Activated CD4-positive, alpha-beta T cell treated with anti-CD3 and anti-CD28 coated beads for 36 hours (primary cell): ENCODE data around the gene SLC26A11. TPM values are rescaled to one million over a fixed set of nuclear protein-coding genes. Genes with fewer than 3 reads are reported as not detected.

ENCODE experiments used
- ATAC-seq: fragments of 200-7000 bp; cut with Tn5 transposase; one replicate; pipeline ENCODE4 v1.10.0; 2021; ENCODE audit warnings: mild to moderate bottlenecking, moderate library complexity
- CTCF ChIA-PET: fragments of 350-600 bp; sonication (Branson Sonifier 250); formaldehyde crosslinking; loops from one replicate; lab custom pipeline; 2021; ENCODE audit warnings: antibody characterized with exemption; lab: Charles Lee
- POLR2A ChIA-PET: fragments of 350-600 bp; sonication (Branson Sonifier 250); formaldehyde crosslinking; loops from one replicate; lab custom pipeline; 2021; ENCODE audit warnings: antibody characterized with exemption, inconsistent platforms; lab: Charles Lee
- DNase-seq: peaks from one replicate; pipeline ENCODE4 v3.0.0-alpha.2; 2020
- H3K27ac Mint-ChIP-seq: one replicate; pipeline ENCODE4 v1.8.0; 2021; ENCODE audit warnings: mixed read lengths
- H3K27me3 Mint-ChIP-seq: one replicate; pipeline ENCODE4 v1.8.0; 2021; ENCODE audit warnings: mixed read lengths
- H3K36me3 Mint-ChIP-seq: one replicate; pipeline ENCODE4 v1.8.0; 2021; ENCODE audit warnings: low read depth, mixed read lengths
- H3K4me1 Mint-ChIP-seq: one replicate; pipeline ENCODE4 v1.8.0; 2021; ENCODE audit warnings: mixed read lengths
- H3K4me3 Mint-ChIP-seq: one replicate; pipeline ENCODE4 v1.8.0; 2021; ENCODE audit warnings: mild to moderate bottlenecking, moderate library complexity, mixed read lengths
- H3K9me3 Mint-ChIP-seq: one replicate; pipeline ENCODE4 v1.8.0; 2021; ENCODE audit warnings: low read depth, mixed read lengths
- intact Hi-C, 2 experiments: fragments of 100-400 bp; cut with DNase I in 1 of 2; cut with micrococcal nuclease in 1 of 2; formaldehyde crosslinking; loops; one replicate each; pipeline versions ENCODE4 v1.14.2 to v1.15.1; 2022 to 2024; cut with DNase I, micrococcal nuclease
- total RNA-seq, 2 experiments: library from RNA; stranded (reverse); gene quantifications; one replicate each; pipeline ENCODE4 v1.2.3, GENCODE V29; 2021

The SLC26A11 gene
- total RNA-seq, 2 experiments from 2014 or later: 4.7 to 4.9 TPM

- H3K9me3 Mint-ChIP-seq: no peaks in the 10 kb centered on the region
- no peak for ATAC-seq
- H3K36me3 Mint-ChIP-seq: peaks cover 5% of the 10 kb centered on the region
- no peak overlapping the region for H3K27ac Mint-ChIP-seq
- DNase-seq: no peak
- intact Hi-C loops: no loop called here
- H3K27me3 Mint-ChIP-seq: no peaks in the 10 kb centered on the region
- CTCF ChIA-PET: interaction anchor here (0.6 kb wide), 1 partner anchor 367 kb away, joined by 3 read pairs; no protein-coding TSS in a partner anchor
- H3K4me1 Mint-ChIP-seq: no peaks in the 10 kb centered on the region
- no peak overlapping the region for H3K4me3 Mint-ChIP-seq
- POLR2A ChIA-PET: interaction anchor here (0.7 to 1.3 kb wide), 2 partner anchors 50 to 53 kb away, joined by 3 read pairs; partner anchors contain the start of gene RNF213
Observed at GRCh38 chr17:80210348-80211108, 9.7 kb upstream of the SLC26A11 start.

- ATAC-seq: no peak
- no peak for DNase-seq
- Mint-ChIP-seq H3K9me3 (no peaks in the 10 kb centered on the region), H3K4me3 (no peak overlapping the region), H3K27me3 (no peaks in the 10 kb centered on the region), H3K36me3 (peaks cover 14% of the 10 kb centered on the region), H3K4me1 (peaks cover 4% of the 10 kb centered on the region), H3K27ac (no peak overlapping the region)
- ChIA-PET POLR2A (no interaction called here), CTCF (interaction anchor here (0.7 kb wide), 1 partner anchor 15 kb away, joined by 6 read pairs; no protein-coding TSS in a partner anchor)
- intact Hi-C loops: no loop called here
Observed at GRCh38 chr17:80212109-80212508, 8.1 kb upstream of the SLC26A11 start.

- ChIA-PET CTCF (interaction anchor here (0.7 kb wide), 1 partner anchor 15 kb away, joined by 6 read pairs; no protein-coding TSS in a partner anchor), POLR2A (no interaction called here)
- H3K27ac Mint-ChIP-seq: no peak overlapping the region
- peaks cover 18% of the 10 kb centered on the region for H3K36me3 Mint-ChIP-seq
- no peaks in the 10 kb centered on the region for H3K9me3 Mint-ChIP-seq
- intact Hi-C loops: no loop called here
- DNase-seq (no peak), ATAC-seq (no peak)
- H3K4me1 Mint-ChIP-seq: peaks cover 5% of the 10 kb centered on the region
- H3K4me3 Mint-ChIP-seq: no peak overlapping the region
- H3K27me3 Mint-ChIP-seq: no peaks in the 10 kb centered on the region
Observed at GRCh38 chr17:80212511-80212910, 7.7 kb upstream of the SLC26A11 start.

GRCh38 chr17:80212962-80213642 lies 7.1 kb upstream of the SLC26A11 start:
- Mint-ChIP-seq H3K36me3 (peaks cover 21% of the 10 kb centered on the region), H3K9me3 (no peaks in the 10 kb centered on the region), H3K4me1 (peaks cover 8% of the 10 kb centered on the region), H3K27ac (no peak overlapping the region), H3K4me3 (no peak overlapping the region), H3K27me3 (no peaks in the 10 kb centered on the region)
- intact Hi-C loops: no loop called here
- ATAC-seq (no peak), DNase-seq (no peak)
- POLR2A ChIA-PET: no interaction called here
- CTCF ChIA-PET: no interaction called here

GRCh38 chr17:80213643-80213975 lies 6.6 kb upstream of the SLC26A11 start:
- POLR2A ChIA-PET: no interaction called here
- CTCF ChIA-PET: no interaction called here
- ATAC-seq (no peak), DNase-seq (no peak)
- Mint-ChIP-seq H3K36me3 (peaks cover 22% of the 10 kb centered on the region), H3K4me1 (peaks cover 11% of the 10 kb centered on the region), H3K4me3 (no peak overlapping the region), H3K27me3 (no peaks in the 10 kb centered on the region), H3K9me3 (no peaks in the 10 kb centered on the region), H3K27ac (no peak overlapping the region)
- intact Hi-C loops: no loop called here

GRCh38 chr17:80214012-80214877 lies 6.0 kb upstream of the SLC26A11 start:
- intact Hi-C loops: no loop called here
- peaks cover 15% of the 10 kb centered on the region for H3K4me1 Mint-ChIP-seq
- no peak overlapping the region for H3K27ac Mint-ChIP-seq
- ChIA-PET CTCF (no interaction called here), POLR2A (interaction anchor here (0.6 kb wide), 1 partner anchor 86 kb away, joined by 3 read pairs; no protein-coding TSS in a partner anchor)
- DNase-seq (no peak), ATAC-seq (no peak)
- H3K4me3 Mint-ChIP-seq: no peak overlapping the region
- H3K27me3 Mint-ChIP-seq: no peaks in the 10 kb centered on the region
- peaks cover 24% of the 10 kb centered on the region for H3K36me3 Mint-ChIP-seq
- no peaks in the 10 kb centered on the region for H3K9me3 Mint-ChIP-seq

GRCh38 chr17:80214878-80215210 lies 5.4 kb upstream of the SLC26A11 start:
- Mint-ChIP-seq H3K4me1 (peaks cover 17% of the 10 kb centered on the region), H3K4me3 (no peak overlapping the region)
- ATAC-seq: no peak

GRCh38 chr17:80216473-80217456 lies 3.5 kb upstream of the SLC26A11 start:
- intact Hi-C loops: no loop called here
- POLR2A ChIA-PET: no interaction called here
- Mint-ChIP-seq H3K36me3 (peaks cover 23% of the 10 kb centered on the region), H3K27ac (no peak overlapping the region), H3K4me1 (peaks cover 22% of the 10 kb centered on the region), H3K9me3 (no peaks in the 10 kb centered on the region), H3K27me3 (no peaks in the 10 kb centered on the region), H3K4me3 (no peak overlapping the region)
- DNase-seq: no peak
- ATAC-seq: no peak
- CTCF ChIA-PET: no interaction called here

More at GRCh38 chr17:80214878-80215210, 5.4 kb upstream of the SLC26A11 start:
- Mint-ChIP-seq H3K27me3 (no peaks in the 10 kb centered on the region), H3K27ac (no peak overlapping the region), H3K36me3 (peaks cover 27% of the 10 kb centered on the region), H3K9me3 (no peaks in the 10 kb centered on the region)
- ChIA-PET POLR2A (no interaction called here), CTCF (no interaction called here)
- DNase-seq: no peak
- intact Hi-C loops: no loop called here

GRCh38 chr17:80217703-80218362 lies 2.4 kb upstream of the SLC26A11 start:
- Mint-ChIP-seq H3K4me1 (peaks cover 22% of the 10 kb centered on the region), H3K9me3 (no peaks in the 10 kb centered on the region), H3K27ac (no peak overlapping the region), H3K4me3 (no peak overlapping the region), H3K36me3 (peaks cover 23% of the 10 kb centered on the region), H3K27me3 (no peaks in the 10 kb centered on the region)
- ChIA-PET POLR2A (interaction anchor here (0.7 kb wide), 1 partner anchor 9 kb away, joined by 3 read pairs; no protein-coding TSS in a partner anchor), CTCF (interaction anchor here (0.6 kb wide), 1 partner anchor 35 kb away, joined by 3 read pairs; no protein-coding TSS in a partner anchor)
- intact Hi-C loops: loop anchor here (2.0 kb wide), 3 partner anchors 37 to 183 kb away; partner anchors contain the start of gene TBC1D16 (in 1 of the 2)
- no peak for DNase-seq
- no peak for ATAC-seq

GRCh38 chr17:80218391-80218790 lies 1.8 kb upstream of the SLC26A11 start:
- Mint-ChIP-seq H3K9me3 (no peaks in the 10 kb centered on the region), H3K4me3 (peak overlapping the region; percentile 89), H3K4me1 (peaks cover 22% of the 10 kb centered on the region), H3K27ac (peak overlapping the region; percentile 62), H3K27me3 (no peaks in the 10 kb centered on the region), H3K36me3 (peaks cover 23% of the 10 kb centered on the region)
- no peak for DNase-seq
- ChIA-PET POLR2A (interaction anchor here (0.7 to 0.9 kb wide), 3 partner anchors 9 to 74 kb away, joined by 3 to 4 read pairs (median 4); no protein-coding TSS in a partner anchor), CTCF (no interaction called here)
- intact Hi-C loops: loop anchor here (2.0 kb wide), 3 partner anchors 36 to 184 kb away; partner anchors contain the start of gene TBC1D16 (in 1 of the 2)
- no peak for ATAC-seq
